AG09309 (cell line): ENCODE data around the gene ATF4.

Experiments used
- DNase-seq: peaks from one replicate; pipeline ENCODE4 v3.0.0-alpha.2; 2010; ENCODE audit warnings: low read depth
- H3K4me3 ChIP-seq: 2 replicates; pipeline ENCODE4 v1.5.1; 2011; ENCODE audit warnings: mild to moderate bottlenecking, low read depth, low read length, moderate library complexity; ENCODE audit not compliant: control insufficient read depth
- TF ChIP-seq, protein P1 (sequence below): IDR thresholded peaks from 2 replicates; pipeline ENCODE4 v1.5.1; 2011; ENCODE audit warnings: mild to moderate bottlenecking, low read depth, low read length, inconsistent platforms; ENCODE audit not compliant: insufficient read depth, control insufficient read depth; ENCODE audit errors: missing control alignments

ATF4 gene

DNA sequence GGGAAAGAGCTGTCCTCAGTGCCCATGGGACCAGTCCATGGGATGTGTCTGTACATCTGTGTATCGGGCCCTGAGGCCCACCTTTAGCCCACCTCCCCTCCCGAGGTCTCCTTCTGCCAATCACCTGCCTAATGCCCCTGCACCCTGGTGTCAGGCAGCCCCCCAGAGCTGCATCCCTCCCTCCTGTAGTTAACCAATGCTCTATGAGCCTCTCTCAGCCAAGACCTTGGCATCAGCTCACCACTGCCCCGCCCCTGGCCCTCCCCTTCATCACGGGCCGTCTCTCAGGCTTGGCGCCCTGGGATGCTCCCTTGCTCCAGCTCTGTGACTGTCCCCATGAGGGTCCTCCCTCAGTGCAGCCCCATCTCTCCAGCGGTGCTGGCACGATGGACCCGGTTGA lies 45.0 kb upstream of the ATF4 start:
- DNase-seq, result no peak
- no peak overlapping the region for H3K4me3 ChIP-seq
- TF ChIP-seq, protein P1, sequence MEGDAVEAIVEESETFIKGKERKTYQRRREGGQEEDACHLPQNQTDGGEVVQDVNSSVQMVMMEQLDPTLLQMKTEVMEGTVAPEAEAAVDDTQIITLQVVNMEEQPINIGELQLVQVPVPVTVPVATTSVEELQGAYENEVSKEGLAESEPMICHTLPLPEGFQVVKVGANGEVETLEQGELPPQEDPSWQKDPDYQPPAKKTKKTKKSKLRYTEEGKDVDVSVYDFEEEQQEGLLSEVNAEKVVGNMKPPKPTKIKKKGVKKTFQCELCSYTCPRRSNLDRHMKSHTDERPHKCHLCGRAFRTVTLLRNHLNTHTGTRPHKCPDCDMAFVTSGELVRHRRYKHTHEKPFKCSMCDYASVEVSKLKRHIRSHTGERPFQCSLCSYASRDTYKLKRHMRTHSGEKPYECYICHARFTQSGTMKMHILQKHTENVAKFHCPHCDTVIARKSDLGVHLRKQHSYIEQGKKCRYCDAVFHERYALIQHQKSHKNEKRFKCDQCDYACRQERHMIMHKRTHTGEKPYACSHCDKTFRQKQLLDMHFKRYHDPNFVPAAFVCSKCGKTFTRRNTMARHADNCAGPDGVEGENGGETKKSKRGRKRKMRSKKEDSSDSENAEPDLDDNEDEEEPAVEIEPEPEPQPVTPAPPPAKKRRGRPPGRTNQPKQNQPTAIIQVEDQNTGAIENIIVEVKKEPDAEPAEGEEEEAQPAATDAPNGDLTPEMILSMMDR, result no peak

DNA sequence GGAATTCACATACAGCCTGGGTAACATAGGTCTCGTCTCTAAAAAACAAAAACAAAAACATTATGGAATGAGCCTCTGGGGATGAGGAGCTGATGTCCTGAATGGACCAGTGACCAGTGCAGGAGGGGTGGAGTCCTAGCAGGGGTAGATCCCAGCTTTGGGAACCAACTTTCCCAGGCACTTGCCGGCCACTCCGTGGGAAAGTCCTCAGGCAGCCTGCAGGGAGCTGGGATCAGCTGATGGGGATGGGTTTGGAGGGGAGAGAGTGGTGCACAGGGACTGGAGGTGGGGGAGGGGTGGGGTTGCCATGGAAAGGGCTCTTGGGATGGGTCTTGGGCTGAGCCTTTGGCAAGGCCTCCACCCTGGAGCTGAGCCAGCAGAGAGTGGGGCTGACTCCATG lies 44.5 kb upstream of the ATF4 start:
- H3K4me3 ChIP-seq, result no peak overlapping the region
- DNase-seq, result no peak
- TF ChIP-seq, protein P1, result no peak

DNA sequence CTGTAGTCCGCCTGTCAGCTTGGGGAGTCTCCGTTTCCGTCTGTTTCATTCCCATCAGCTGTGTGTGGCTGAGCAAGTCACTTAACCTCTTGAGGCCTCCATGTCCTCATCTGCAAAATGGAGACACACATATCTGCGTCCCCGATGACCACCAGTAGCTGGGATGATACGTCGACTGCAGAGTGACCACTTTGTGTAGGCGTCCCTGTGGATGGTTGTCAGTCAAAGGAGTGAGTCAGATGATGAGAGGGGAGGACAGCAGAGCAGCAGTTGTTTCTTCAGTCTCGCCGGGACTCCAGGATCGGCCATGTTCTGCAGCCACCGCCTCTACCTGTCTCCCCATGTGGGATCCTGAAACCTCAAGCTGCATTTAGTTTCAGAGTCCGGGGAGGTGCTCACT lies 43.7 kb upstream of the ATF4 start:
- DNase-seq, result no peak
- no peak overlapping the region for H3K4me3 ChIP-seq
- TF ChIP-seq, protein P1, result no peak

DNA sequence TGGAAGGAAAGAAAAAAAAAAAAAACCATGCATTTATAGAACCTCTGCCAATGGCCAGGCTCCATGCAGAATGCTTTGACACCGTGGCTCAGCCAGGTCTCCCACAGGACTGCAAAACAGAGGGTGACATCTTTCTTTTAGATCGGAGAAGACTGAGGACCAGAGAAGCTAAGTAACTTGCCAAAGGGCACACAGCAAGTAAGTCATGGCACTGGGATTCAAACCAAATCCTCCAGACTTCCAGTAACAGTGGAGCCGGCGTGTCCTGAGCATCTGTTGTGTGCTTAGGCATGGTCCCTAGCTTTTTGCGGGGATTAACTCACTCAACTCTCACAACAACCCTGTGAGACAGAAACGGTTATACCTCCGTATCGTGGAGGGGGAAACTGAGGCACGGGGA lies 42.8 kb upstream of the ATF4 start:
- H3K4me3 ChIP-seq, result no peak overlapping the region
- TF ChIP-seq, protein P1, result no peak
- DNase-seq, result no peak

DNA sequence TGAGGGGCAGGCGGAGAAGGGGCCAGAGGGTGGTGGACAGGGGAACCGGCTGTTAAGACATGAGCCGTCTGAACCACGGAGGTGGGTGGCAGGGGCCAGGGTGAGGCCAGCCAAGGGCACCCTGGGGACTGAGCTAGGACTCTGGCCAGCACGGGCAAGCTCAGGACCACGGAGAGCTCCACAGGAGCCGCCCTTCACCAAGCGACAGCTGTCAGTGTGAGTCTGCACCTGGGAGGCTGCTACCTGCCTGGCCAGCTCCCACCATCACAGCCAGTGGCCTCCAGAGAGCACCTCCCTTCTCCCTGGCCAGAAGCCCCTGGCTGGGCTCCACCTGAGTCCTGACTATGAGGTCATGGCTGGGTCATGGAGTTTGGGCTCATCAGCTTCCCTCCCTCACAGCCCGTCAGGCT lies 41.9 kb upstream of the ATF4 start:
- no peak for DNase-seq
- TF ChIP-seq, protein P1, result no peak
- no peak overlapping the region for H3K4me3 ChIP-seq

DNA sequence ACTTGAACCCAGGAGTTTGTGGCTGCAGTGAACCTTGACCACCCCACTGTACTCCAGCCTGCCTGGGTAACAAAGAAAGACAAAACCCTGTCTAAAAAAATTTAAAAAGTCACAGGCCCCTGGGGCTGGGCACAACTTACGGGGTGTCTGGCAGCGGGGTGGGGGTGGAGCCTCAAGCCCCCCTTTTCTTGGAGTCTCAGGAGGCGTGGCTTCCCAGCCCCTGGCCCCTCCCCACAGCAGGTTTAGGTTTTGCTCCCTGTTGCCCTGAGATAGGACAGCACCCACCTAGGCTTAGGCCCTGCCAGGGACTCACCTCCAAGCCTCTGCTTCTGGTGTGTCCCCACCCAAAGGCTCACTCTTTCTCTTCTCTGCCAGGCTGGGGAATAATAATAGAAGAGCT lies 41.1 kb upstream of the ATF4 start:
- no peak overlapping the region for H3K4me3 ChIP-seq
- DNase-seq, result no peak
- TF ChIP-seq, protein P1, result no peak

DNA sequence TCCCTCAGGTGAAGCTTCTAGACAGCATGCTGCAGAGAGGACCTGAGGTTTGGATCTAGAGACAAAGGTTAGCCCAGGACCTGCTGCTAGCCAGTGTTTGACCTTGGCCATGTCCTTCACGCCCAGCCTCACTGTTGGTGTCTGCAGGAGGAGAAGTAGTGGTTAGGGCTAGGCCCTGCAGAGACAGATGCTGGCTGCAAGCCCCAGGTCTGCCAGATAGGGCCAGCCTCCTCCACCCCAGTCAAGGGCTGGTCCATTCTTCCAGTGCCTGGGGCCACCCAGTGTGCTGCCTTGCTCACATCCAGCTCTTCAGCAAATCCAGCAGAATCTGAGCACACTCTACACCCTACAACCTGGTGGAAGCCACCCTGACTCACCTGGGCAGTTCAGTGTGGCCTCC lies 39.8 kb upstream of the ATF4 start:
- TF ChIP-seq, protein P1, result no peak
- no peak for DNase-seq
- H3K4me3 ChIP-seq, result no peak overlapping the region
